Lower lobe of right lung (tissue), 2 donors: ENCODE results near the gene MXRA8. TPM values are rescaled to one million over a fixed set of nuclear protein-coding genes. Genes with fewer than 3 reads are reported as not detected.
A peak's percentile ranks its signal among the peaks of the same experiment; 100 is the strongest.

Source experiments
- ATAC-seq, 2 donors: fragments of 200-7000 bp; cut with Tn5 transposase; one replicate each; pipeline ENCODE4 v1.9.1; 2020 to 2022; ENCODE audit warnings: mild to moderate bottlenecking in 2 of 2, moderate library complexity in 2 of 2
- DNase-seq: peaks from one replicate; pipeline ENCODE4 v3.0.0-alpha.2; 2020
- H3K27ac ChIP-seq: fragments of 200-600 bp; one replicate; pipeline ENCODE4 v1.8.0; 2022
- H3K27me3 ChIP-seq: fragments of 200-600 bp; one replicate; pipeline ENCODE4 v1.8.0; 2022; ENCODE audit warnings: low read depth
- H3K36me3 ChIP-seq: fragments of 200-600 bp; one replicate; pipeline ENCODE4 v1.8.0; 2022; ENCODE audit warnings: mild to moderate bottlenecking
- H3K4me1 ChIP-seq: fragments of 200-600 bp; one replicate; pipeline ENCODE4 v1.8.0; 2022
- H3K4me3 ChIP-seq: fragments of 200-600 bp; one replicate; pipeline ENCODE4 v1.8.0; 2022; ENCODE audit warnings: mild to moderate bottlenecking
- H3K9me3 ChIP-seq: fragments of 200-600 bp; one replicate; pipeline ENCODE4 v1.8.0; 2022
- intact Hi-C: fragments of 100-400 bp; cut with DNase I; formaldehyde crosslinking; loops from one replicate; pipeline ENCODE4 v1.11.0; 2022
- total RNA-seq: library from RNA; stranded (reverse); fragmentation: NEBNext Ultra II Directional; extraction: Animal tissue kit (Norgen Biotek cat#: 25700); gene quantifications from one replicate; pipeline ENCODE4 v1.2.1, GENCODE V29; 2021
- TF ChIP-seq, protein P1 (sequence below): fragments of 200-600 bp; IDR thresholded peaks from one replicate; pipeline ENCODE4 v1.8.0; 2022; ENCODE audit warnings: antibody characterized with exemption, mild to moderate bottlenecking
- donor health status: DM: no; HTN: yes; CAD: no; lungs with severe emphysema.

Gene MXRA8
- total RNA-seq, 1 donor from 2014 or later, result 39.3 TPM

DNA sequence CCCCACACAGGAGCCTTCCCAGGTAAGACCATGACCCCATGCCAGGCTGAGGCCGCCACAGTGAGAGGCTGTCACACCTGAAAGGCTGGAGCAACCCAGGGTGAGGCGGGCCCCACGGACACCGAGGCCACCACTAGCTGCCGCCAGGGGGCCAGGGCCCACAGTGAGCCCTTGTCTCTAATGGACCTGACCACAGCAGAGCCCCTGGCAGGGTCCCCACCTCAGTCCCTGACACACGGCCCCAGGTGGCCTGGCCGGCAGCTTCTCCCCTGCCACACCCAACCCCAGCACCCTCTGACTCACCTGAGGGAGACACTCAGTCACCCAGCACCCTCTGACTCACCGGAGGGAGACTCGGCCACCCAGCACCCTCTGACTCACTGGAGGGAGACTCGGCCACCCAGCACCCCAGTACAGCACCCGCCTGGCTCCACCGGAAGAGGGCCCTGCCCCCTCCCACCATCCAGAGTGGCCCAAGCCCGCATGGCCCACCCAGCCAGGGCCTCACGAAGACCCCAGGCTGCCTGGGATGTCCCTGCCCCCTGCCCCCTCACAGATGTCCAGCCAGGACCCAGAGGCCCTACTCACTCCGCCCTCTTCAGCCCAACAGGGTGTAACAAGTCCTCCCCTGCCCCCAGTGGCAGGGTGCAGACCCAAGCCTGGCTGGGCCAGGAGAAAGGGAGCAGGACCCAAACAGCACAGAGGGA is 13.5 kb downstream of the MXRA8 start:
- intact Hi-C loops, result no loop called here
- DNase-seq (no peak), ATAC-seq (peak; percentile 43 to 51)
- TF ChIP-seq, protein P1, sequence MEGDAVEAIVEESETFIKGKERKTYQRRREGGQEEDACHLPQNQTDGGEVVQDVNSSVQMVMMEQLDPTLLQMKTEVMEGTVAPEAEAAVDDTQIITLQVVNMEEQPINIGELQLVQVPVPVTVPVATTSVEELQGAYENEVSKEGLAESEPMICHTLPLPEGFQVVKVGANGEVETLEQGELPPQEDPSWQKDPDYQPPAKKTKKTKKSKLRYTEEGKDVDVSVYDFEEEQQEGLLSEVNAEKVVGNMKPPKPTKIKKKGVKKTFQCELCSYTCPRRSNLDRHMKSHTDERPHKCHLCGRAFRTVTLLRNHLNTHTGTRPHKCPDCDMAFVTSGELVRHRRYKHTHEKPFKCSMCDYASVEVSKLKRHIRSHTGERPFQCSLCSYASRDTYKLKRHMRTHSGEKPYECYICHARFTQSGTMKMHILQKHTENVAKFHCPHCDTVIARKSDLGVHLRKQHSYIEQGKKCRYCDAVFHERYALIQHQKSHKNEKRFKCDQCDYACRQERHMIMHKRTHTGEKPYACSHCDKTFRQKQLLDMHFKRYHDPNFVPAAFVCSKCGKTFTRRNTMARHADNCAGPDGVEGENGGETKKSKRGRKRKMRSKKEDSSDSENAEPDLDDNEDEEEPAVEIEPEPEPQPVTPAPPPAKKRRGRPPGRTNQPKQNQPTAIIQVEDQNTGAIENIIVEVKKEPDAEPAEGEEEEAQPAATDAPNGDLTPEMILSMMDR, result peak; percentile 28
- Histone ChIP-seq H3K4me1 (peaks cover 41% of the 10 kb centered on the region), H3K4me3 (no peak overlapping the region), H3K27me3 (no peaks in the 10 kb centered on the region), H3K36me3 (peaks cover 15% of the 10 kb centered on the region), H3K9me3 (no peaks in the 10 kb centered on the region), H3K27ac (peak overlapping the region; percentile 46)

DNA sequence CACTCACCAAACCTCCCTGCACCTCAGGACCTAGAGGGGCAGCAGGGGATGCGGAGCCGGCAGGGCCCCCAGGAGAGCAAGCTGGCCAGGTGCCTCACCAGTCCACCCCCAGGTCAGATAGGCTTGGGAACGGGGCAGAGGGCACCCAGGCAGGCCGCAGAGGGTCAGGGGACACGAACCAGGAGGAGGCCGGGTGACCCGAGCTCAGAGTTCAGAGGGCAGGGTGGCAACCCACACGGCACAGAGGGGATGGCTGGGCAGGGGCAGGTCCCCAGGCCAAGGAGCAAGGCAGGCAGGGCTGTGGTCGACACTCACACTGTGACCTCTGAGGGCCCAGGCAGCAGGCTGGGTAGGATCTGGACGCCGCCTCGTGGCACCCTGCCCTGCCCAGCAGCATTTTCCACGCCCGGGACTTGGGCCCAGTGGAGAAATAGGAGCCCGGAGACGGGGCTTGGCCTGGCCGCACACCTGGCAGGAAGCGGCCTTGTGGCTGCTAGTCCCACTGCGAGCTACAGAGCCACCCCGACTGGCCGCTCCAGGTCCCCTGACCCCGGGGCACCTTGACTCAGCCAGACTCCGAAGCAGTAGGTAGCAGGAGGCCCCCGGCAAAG is 14.4 kb downstream of the MXRA8 start:
- ATAC-seq, result no peak
- Histone ChIP-seq H3K36me3 (peaks cover 22% of the 10 kb centered on the region), H3K4me1 (peaks cover 41% of the 10 kb centered on the region), H3K4me3 (no peak overlapping the region), H3K9me3 (no peaks in the 10 kb centered on the region), H3K27ac (peak overlapping the region; percentile 46), H3K27me3 (no peaks in the 10 kb centered on the region)
- DNase-seq, result no peak
- intact Hi-C loops, result no loop called here
- TF ChIP-seq, protein P1, result no peak

- Histone ChIP-seq H3K27me3 (no peaks in the 10 kb centered on the region), H3K4me3 (no peak overlapping the region), H3K27ac (no peak overlapping the region), H3K36me3 (peaks cover 34% of the 10 kb centered on the region), H3K9me3 (no peaks in the 10 kb centered on the region), H3K4me1 (peaks cover 33% of the 10 kb centered on the region)
- DNase-seq, result no peak
- intact Hi-C loops, result no loop called here
- ATAC-seq, result no peak
- TF ChIP-seq, protein P1, result no peak
Measured at GRCh38 chr1:1342584-1343115, 15.7 kb downstream of the MXRA8 start.

DNA sequence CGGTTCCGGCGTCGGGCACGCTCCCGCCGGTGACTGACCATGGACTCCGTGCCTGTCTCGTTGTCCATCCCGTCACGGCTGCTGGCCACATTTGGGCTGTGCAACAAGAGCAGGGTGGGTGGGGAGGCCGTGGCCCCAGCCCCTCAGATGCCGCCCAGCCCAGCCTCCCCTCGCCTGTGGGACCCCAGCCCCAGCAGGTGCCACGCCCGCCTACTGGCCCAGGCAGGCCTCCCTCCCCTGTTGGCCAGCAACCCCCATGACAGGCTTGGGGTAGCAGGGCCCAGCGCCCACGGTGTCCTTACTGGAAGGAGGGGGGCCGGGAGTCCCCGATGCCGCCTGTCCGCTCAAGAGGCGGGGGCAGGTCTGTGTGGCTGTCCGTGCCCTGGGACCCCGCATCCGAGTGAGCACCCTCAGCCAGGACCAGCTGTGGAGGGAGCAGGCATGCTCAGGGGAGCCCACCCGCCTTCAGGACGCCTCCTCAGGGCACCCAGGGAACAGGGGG is 16.2 kb downstream of the MXRA8 start:
- Histone ChIP-seq H3K27me3 (no peaks in the 10 kb centered on the region), H3K4me3 (no peak overlapping the region), H3K9me3 (no peaks in the 10 kb centered on the region), H3K4me1 (peaks cover 28% of the 10 kb centered on the region), H3K27ac (no peak overlapping the region), H3K36me3 (peaks cover 37% of the 10 kb centered on the region)
- DNase-seq (no peak), ATAC-seq (no peak)
- intact Hi-C loops, result no loop called here
- TF ChIP-seq, protein P1, result no peak

DNA sequence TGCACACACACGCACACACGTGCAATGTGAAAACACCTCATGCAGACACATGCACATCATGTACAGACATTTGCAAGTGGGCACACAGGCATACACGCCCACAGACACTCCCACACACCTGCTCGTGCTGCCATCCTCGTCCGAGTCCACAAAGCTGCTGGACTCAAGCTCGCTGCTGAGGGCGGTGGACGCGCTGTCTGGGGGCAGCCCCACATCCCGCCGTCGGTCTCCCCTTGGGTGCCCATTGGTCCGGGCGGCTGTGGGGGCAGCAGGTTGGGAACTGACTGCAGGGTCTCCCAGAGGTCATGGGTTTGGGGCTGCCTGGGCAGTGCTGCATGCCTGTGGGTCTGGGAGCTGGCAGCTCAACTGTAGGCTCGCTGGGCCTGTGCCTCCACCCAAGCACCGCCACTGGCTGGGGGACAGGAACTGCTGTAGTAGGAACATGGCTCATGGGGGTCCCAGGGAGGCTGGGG is 16.8 kb downstream of the MXRA8 start:
- TF ChIP-seq, protein P1, result no peak
- H3K27ac ChIP-seq, result no peak overlapping the region
- DNase-seq (no peak), ATAC-seq (no peak)
- H3K36me3 ChIP-seq, result peaks cover 39% of the 10 kb centered on the region
- no peaks in the 10 kb centered on the region for H3K9me3 ChIP-seq
- intact Hi-C loops, result no loop called here
- H3K4me3 ChIP-seq, result no peak overlapping the region
- H3K4me1 ChIP-seq, result peaks cover 23% of the 10 kb centered on the region
- H3K27me3 ChIP-seq, result no peaks in the 10 kb centered on the region
